ENCODE measurements around the gene WNT1. TPM values are rescaled to one million over a fixed set of nuclear protein-coding genes. Genes with fewer than 3 reads are reported as not detected.

Gene WNT1
- total and polyA plus RNA-seq, 2 of the 4 experiments (the other 2 are of a cell fraction), result not detected

GRCh38 chr12:49008943-49009342 lies 30.8 kb downstream of the WNT1 start:
- H3K9ac ChIP-seq (ENCODE audit: low read depth, low read length), result no peak overlapping the region
- WGBS, 2 experiments (ENCODE audit: extremely low coverage in 2 of 2, insufficient read length in 1 of 2), result no CpG with 5 or more reads among the region's 1 CpG
- peaks cover 3% of the 10 kb centered on the region; the same call in 1 of the 2 replicates for H4K20me1 ChIP-seq (ENCODE audit: insufficient read depth, low read length)
- no peak overlapping the region for H3K4me3 ChIP-seq (ENCODE audit: insufficient read depth, low read depth, low read length)
- no peak overlapping the region for H4K8ac ChIP-seq (ENCODE audit: low read depth in 2 of 2, low read length in 2 of 2)
- CTCF ChIA-PET, result interaction anchor here (0.6 kb wide), 1 partner anchor 58 kb away, joined by 4 read pairs; no protein-coding TSS in a partner anchor
- H3K4ac ChIP-seq (ENCODE audit: low read depth, low read length), result no peak overlapping the region
- H3K79me1 ChIP-seq (ENCODE audit: low read depth in 1 of 2, low read length in 2 of 2), result peaks cover 14 to 30% of the 10 kb centered on the region in 2 experiments
- no peak for DNase-seq
- no peak overlapping the region for H3K23ac ChIP-seq (ENCODE audit: low read depth, low read length)
- no peak overlapping the region for H2BK15ac ChIP-seq (ENCODE audit: low read depth, low read length)
- H2AK5ac ChIP-seq (ENCODE audit: low read depth, low read length), result no peak overlapping the region
- no peak overlapping the region for H2BK120ac ChIP-seq (ENCODE audit: low read depth, low read length)
- ATAC-seq (ENCODE audit: low read depth), result peak; percentile 42; the same call in 1 of the 2 replicates
- no peak overlapping the region for H2BK20ac ChIP-seq (ENCODE audit: low read depth, low read length)
- no peak overlapping the region for H3K56ac ChIP-seq (ENCODE audit: extremely low read depth, insufficient read depth, low read length)
- no peak overlapping the region for H4K5ac ChIP-seq (ENCODE audit: low read depth, low read length)
- H2AK9ac ChIP-seq (replicated peaks; ENCODE audit: low read depth, low read length, poor library complexity), result no peak overlapping the region
- peaks cover 27% of the 10 kb centered on the region for H3K36me3 ChIP-seq (ENCODE audit: control insufficient read depth, insufficient read depth, low read length)
- no peak for TF ChIP-seq POLR2A (IDR thresholded peaks at IDR 0.05; ENCODE audit: low read depth, low read length)
- TF ChIP-seq MXI1 (IDR thresholded peaks at IDR 0.05; ENCODE audit: borderline replicate concordance, low read depth, low read length), result no peak
- TF ChIP-seq NFE2L2 (IDR thresholded peaks at IDR 0.05; ENCODE audit: low read depth, low read length), result no peak
- no peak for TF ChIP-seq RAD21 (IDR thresholded peaks at IDR 0.05; ENCODE audit: low read length)
- no peak for TF ChIP-seq SMC3 (IDR thresholded peaks at IDR 0.05; ENCODE audit: low read depth, low read length)
- TF ChIP-seq ELK1 (IDR thresholded peaks at IDR 0.05; ENCODE audit: borderline replicate concordance, low read depth, low read length), result no peak
- no peak for TF ChIP-seq RFX5 (IDR thresholded peaks at IDR 0.05; ENCODE audit: low read depth, low read length)
- H3K27ac ChIP-seq (ENCODE audit: insufficient read depth, low read length), result no peak overlapping the region
- H3K4me2 ChIP-seq (ENCODE audit: low read depth, low read length), result no peak overlapping the region
- peaks cover 8% of the 10 kb centered on the region; the same call in 1 of the 2 replicates for H3K9me1 ChIP-seq (ENCODE audit: insufficient read depth, low read length)
- dilution Hi-C loops (cut with HindIII; ENCODE audit: low sequenced_read_pairs, unreplicated experiment) (no loop called here), intact Hi-C loops (cut with micrococcal nuclease) (no loop called here), in situ Hi-C loops (cut with MboI; ENCODE audit: low sequenced_read_pairs) (no loop called here)
- no peak overlapping the region for H2AFZ ChIP-seq (replicated peaks; ENCODE audit: low read length, poor library complexity)
- no peak overlapping the region for H3K14ac ChIP-seq (replicated peaks; ENCODE audit: low read depth, low read length)
- POLR2A ChIA-PET (ENCODE audit: unreplicated experiment), result no interaction called here
- H2BK5ac ChIP-seq (ENCODE audit: low read depth, low read length, poor library complexity, severe bottlenecking), result no peak overlapping the region
- peaks cover 3% of the 10 kb centered on the region for H3K4me1 ChIP-seq (ENCODE audit: control insufficient read depth, insufficient read depth, low read length)
- no peak overlapping the region for H4K91ac ChIP-seq (ENCODE audit: insufficient read depth, low read depth, low read length)
- H3K27me3 ChIP-seq (ENCODE audit: control insufficient read depth, insufficient read depth, low read length), result no peaks in the 10 kb centered on the region
- no peak overlapping the region for H3K18ac ChIP-seq (ENCODE audit: low read depth, low read length)
- no peaks in the 10 kb centered on the region for H3K9me3 ChIP-seq (ENCODE audit: control insufficient read depth, insufficient read depth, low read length)
- no TSS peak for BruUV-seq (replicated peaks)

All from IMR-90 (cell line).